Measurements from ENCODE around the gene CAMK1D. TPM values are rescaled to one million over a fixed set of nuclear protein-coding genes. Genes with fewer than 3 reads are reported as not detected.
A peak's percentile ranks its signal among the peaks of the same experiment; 100 is the strongest.

CAMK1D gene
- total RNA-seq, 6 experiments from 2014 or later: 5.3 to 10.8 (median 9.5) TPM

GRCh38 chr10:12803776-12804175 lies 454.4 kb downstream of the CAMK1D start:
- ATAC-seq: no peak
- WGBS (ENCODE audit: insufficient coverage, low coverage, low lambda C conversion rate, missing lambda C conversion rate): no CpG with 5 or more reads among the region's 4 CpGs
- H3K4me3 ChIP-seq: no peak overlapping the region
- no peak for DNase-seq
- H3K36me3 ChIP-seq: no peaks in the 10 kb centered on the region
- no peaks in the 10 kb centered on the region for H3K4me1 ChIP-seq
- H3K27ac ChIP-seq: no peak overlapping the region
- intact Hi-C loops (cut with DNase I): no loop called here
- no peaks in the 10 kb centered on the region for H3K9me3 ChIP-seq
- TF ChIP-seq POLR2A (IDR thresholded peaks at IDR 0.05) (no peak), CTCF (IDR thresholded peaks at IDR 0.05) (no peak)
- H3K27me3 ChIP-seq: no peaks in the 10 kb centered on the region

GRCh38 chr10:12806228-12807095 lies 457.1 kb downstream of the CAMK1D start:
- Histone ChIP-seq H3K27ac (no peak overlapping the region), H3K4me1 (no peaks in the 10 kb centered on the region), H3K9me3 (no peaks in the 10 kb centered on the region), H3K4me3 (no peak overlapping the region), H3K36me3 (no peaks in the 10 kb centered on the region), H3K27me3 (no peaks in the 10 kb centered on the region)
- intact Hi-C loops (cut with DNase I): no loop called here
- 72% methylated on average over 6 of the region's 12 CpGs for WGBS (ENCODE audit: insufficient coverage, low coverage, low lambda C conversion rate, missing lambda C conversion rate)
- DNase-seq (no peak), ATAC-seq (peak in 1 of 4 donors; percentile 44)
- TF ChIP-seq POLR2A (IDR thresholded peaks at IDR 0.05) (no peak), CTCF (IDR thresholded peaks at IDR 0.05) (no peak)

- no peak for DNase-seq
- ATAC-seq: peak in 1 of 4 donors; percentile 16
- Histone ChIP-seq H3K4me3 (no peak overlapping the region), H3K36me3 (no peaks in the 10 kb centered on the region), H3K9me3 (no peaks in the 10 kb centered on the region), H3K4me1 (no peaks in the 10 kb centered on the region), H3K27me3 (no peaks in the 10 kb centered on the region), H3K27ac (no peak overlapping the region)
- 100% methylated on average over 2 of the region's 10 CpGs for WGBS (ENCODE audit: insufficient coverage, low coverage, low lambda C conversion rate, missing lambda C conversion rate)
- TF ChIP-seq POLR2A (IDR thresholded peaks at IDR 0.05): no peak
- no peak for TF ChIP-seq CTCF (IDR thresholded peaks at IDR 0.05)
- intact Hi-C loops (cut with DNase I): no loop called here
Observed at GRCh38 chr10:12807096-12807755, 457.9 kb downstream of the CAMK1D start.

GRCh38 chr10:12808014-12808613 lies 458.8 kb downstream of the CAMK1D start:
- H3K27ac ChIP-seq: no peak overlapping the region
- no peak for ATAC-seq
- 98% methylated on average over 11 of the region's 11 CpGs for WGBS (ENCODE audit: insufficient coverage, low coverage, low lambda C conversion rate, missing lambda C conversion rate)
- no peaks in the 10 kb centered on the region for H3K4me1 ChIP-seq
- no peaks in the 10 kb centered on the region for H3K9me3 ChIP-seq
- no peaks in the 10 kb centered on the region for H3K36me3 ChIP-seq
- TF ChIP-seq CTCF (IDR thresholded peaks at IDR 0.05) (no peak), POLR2A (IDR thresholded peaks at IDR 0.05) (no peak)
- H3K4me3 ChIP-seq: no peak overlapping the region
- intact Hi-C loops (cut with DNase I): no loop called here
- no peak for DNase-seq
- no peaks in the 10 kb centered on the region for H3K27me3 ChIP-seq

All from right lobe of liver (tissue), 6 donors.